OCI-LY7 (cell line): ENCODE data around the gene ACBD3. TPM values are rescaled to one million over a fixed set of nuclear protein-coding genes. Genes with fewer than 3 reads are reported as not detected.

ENCODE experiments used
- BruUV-seq: library from RNA; stranded (reverse); fragments of 400-500 nt; replicated peaks from 2 replicates; lab custom pipeline; 2021; lab: Mats Ljungman, UMichigan
- CTCF ChIA-PET: fragments of 300-600 bp; sonication (Branson Sonifier 250); formaldehyde crosslinking; loops from one replicate; lab custom pipeline; 2022; ENCODE audit warnings: antibody characterized with exemption; ENCODE audit not compliant: unreplicated experiment; lab: Charles Lee
- POLR2A ChIA-PET: fragments of 300-600 bp; sonication (Branson Sonifier 250); formaldehyde crosslinking; loops from one replicate; lab custom pipeline; 2022; ENCODE audit warnings: antibody characterized with exemption; lab: Charles Lee
- DNase-seq: peaks from one replicate; pipeline ENCODE4 v3.0.0-alpha.2; 2015; ENCODE audit warnings: low spot score
- H2AFZ ChIP-seq: fragments of 200-600 bp; sonication (generic), shearing (Covaris generic); 2 replicates; pipeline ENCODE4 v1.6.1; 2014; ENCODE audit warnings: mild to moderate bottlenecking, antibody characterized with exemption, low read length, moderate library complexity
- H3K27ac ChIP-seq: fragments of 200-600 bp; sonication (generic); 2 replicates; pipeline ENCODE4 v1.5.1; 2014; ENCODE audit warnings: mixed run types, low read depth, mild to moderate bottlenecking, moderate library complexity, low read length, inconsistent platforms; ENCODE audit not compliant: poor library complexity, severe bottlenecking
- H3K36me3 ChIP-seq: fragments of 200-600 bp; sonication (generic); 2 replicates; pipeline ENCODE4 v1.6.1; 2014; ENCODE audit warnings: mild to moderate bottlenecking, antibody characterized with exemption, low read length, moderate library complexity, mixed read lengths; ENCODE audit not compliant: insufficient read depth
- H3K4me1 ChIP-seq: fragments of 200-600 bp; sonication (generic); 2 replicates; pipeline ENCODE4 v1.5.1; 2014; ENCODE audit warnings: mild to moderate bottlenecking, low read length; ENCODE audit not compliant: insufficient read depth, poor library complexity, severe bottlenecking
- H3K4me2 ChIP-seq: fragments of 200-600 bp; sonication (generic); 2 replicates; pipeline ENCODE4 v1.6.1; 2014; ENCODE audit warnings: mild to moderate bottlenecking, low read length
- H3K4me3 ChIP-seq: fragments of 200-600 bp; sonication (generic); 2 replicates; pipeline ENCODE4 v1.5.1; 2014; ENCODE audit warnings: mild to moderate bottlenecking, low read depth, low read length; ENCODE audit not compliant: poor library complexity, severe bottlenecking
- H3K79me2 ChIP-seq: fragments of 200-600 bp; sonication (generic); 2 replicates; pipeline ENCODE4 v1.6.1; 2016; ENCODE audit warnings: low read depth, mild to moderate bottlenecking, low read length, moderate library complexity, mixed read lengths; ENCODE audit not compliant: insufficient read depth
- H3K9me2 ChIP-seq: fragments of 200-600 bp; sonication (generic); 2 replicates; pipeline ENCODE4 v1.6.1; 2016; ENCODE audit warnings: mild to moderate bottlenecking, low read length, mixed read lengths; ENCODE audit not compliant: insufficient read depth
- H3K9me3 ChIP-seq: fragments of 200-600 bp; sonication (generic); 2 replicates; pipeline ENCODE4 v1.6.1; 2014; ENCODE audit warnings: mild to moderate bottlenecking, mixed run types, low read length, mixed read lengths
- H4K20me1 ChIP-seq: fragments of 200-600 bp; sonication (generic); 2 replicates; pipeline ENCODE4 v1.6.1; 2014; ENCODE audit warnings: mild to moderate bottlenecking, antibody characterized with exemption, low read length, moderate library complexity, mixed read lengths; ENCODE audit not compliant: insufficient read depth
- CTCF ChIP-seq: fragments of 200-600 bp; sonication (generic); conservative IDR thresholded peaks from 2 replicates; pipeline ENCODE4 v1.5.1; 2014; ENCODE audit warnings: mild to moderate bottlenecking, antibody characterized with exemption, low read length, moderate library complexity, mixed read lengths
- EZH2phosphoT487 ChIP-seq: fragments of 200-600 bp; sonication (generic); IDR thresholded peaks from 2 replicates; pipeline ENCODE4 v1.6.1; 2018; ENCODE audit warnings: low read depth, borderline replicate concordance, mild to moderate bottlenecking, mixed run types, antibody characterized with exemption, low read length, moderate library complexity, mixed read lengths
- intact Hi-C: fragments of 100-400 bp; cut with micrococcal nuclease; formaldehyde crosslinking; loops from one replicate; pipeline ENCODE4 v1.10.0; 2022; ENCODE audit not compliant: unreplicated experiment
- total RNA-seq, 2 experiments: library from RNA; depleted of rRNA in 1 of 2; stranded (reverse); fragments of >200 nt in 1 of 2; shearing (Covaris generic) in 1 of 2; gene quantifications; 2 replicates each; pipeline ENCODE4 v1.2.3, GENCODE V29; 2014 to 2022

ACBD3 gene
- total RNA-seq, 2 experiments from 2014 or later: 30.3 to 51.7 TPM

DNA sequence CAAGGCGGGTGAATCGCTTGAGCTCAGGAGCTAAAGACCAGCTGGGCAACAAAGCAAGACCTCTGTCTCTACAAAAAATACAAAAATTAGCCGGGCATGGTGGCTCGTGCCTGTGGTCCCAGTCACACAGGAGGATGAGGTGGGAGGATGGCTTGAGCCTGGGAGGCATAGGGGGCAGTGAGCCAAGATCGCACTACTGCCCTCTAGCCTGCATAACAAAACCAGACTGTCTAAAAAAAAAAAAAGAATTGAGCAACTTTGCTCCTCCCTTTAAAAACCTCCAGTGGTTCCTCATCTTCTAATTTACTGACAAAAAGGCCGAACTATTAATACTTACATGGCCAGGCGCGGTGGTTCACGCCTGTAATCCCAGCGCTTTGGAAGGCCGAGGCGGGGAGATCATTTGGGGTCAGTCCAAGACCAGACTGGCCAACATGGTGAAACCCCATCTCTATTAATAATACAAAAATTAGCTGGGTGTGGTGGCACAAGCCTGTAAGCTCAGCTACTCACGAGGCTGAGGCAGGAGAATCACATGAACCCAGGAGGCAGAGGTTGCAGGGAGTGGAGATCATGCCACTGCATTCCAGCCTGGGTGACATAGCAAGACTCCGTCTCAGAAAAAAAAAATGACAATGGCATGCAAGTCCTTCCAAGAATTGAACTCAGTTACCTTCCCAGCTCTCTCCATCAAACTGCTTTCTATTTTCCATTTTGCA lies 4.4 kb downstream of the ACBD3 start:
- CTCF ChIA-PET: interaction anchor here (1.0 to 2.1 kb wide), 5 partner anchors 18 to 57 kb away, joined by 3 to 14 read pairs (median 4); no protein-coding TSS in a partner anchor
- Histone ChIP-seq H3K9me2 (no peaks in the 10 kb centered on the region), H3K27ac (peak overlapping the region; percentile 52), H3K4me2 (peak overlapping the region; percentile 71), H3K79me2 (peaks cover 100% of the 10 kb centered on the region), H3K4me1 (peaks cover 43% of the 10 kb centered on the region), H3K36me3 (peaks cover 71% of the 10 kb centered on the region), H2AFZ (no peak overlapping the region), H3K4me3 (peak overlapping the region; percentile 37), H3K9me3 (0 out of 2 replicates have a peak, but pooled peaks cover 4% of the 10 kb centered on the region), H4K20me1 (peaks cover 30% of the 10 kb centered on the region)
- DNase-seq: peak; percentile 62
- no peak for TF ChIP-seq EZH2phosphoT487
- peak; percentile 79 for TF ChIP-seq CTCF
- BruUV-seq: no TSS peak
- POLR2A ChIA-PET: interaction anchor here (0.8 to 4.1 kb wide), 12 partner anchors 16 to 151 kb away, joined by 3 to 25 read pairs (median 4); no protein-coding TSS in a partner anchor
- intact Hi-C loops: loop anchor here (1.0 to 2.0 kb wide), 2 partner anchors 23 to 57 kb away; no protein-coding TSS in a partner anchor

GRCh38 chr1:226176870-226177269 lies 9.7 kb downstream of the ACBD3 start:
- Histone ChIP-seq H2AFZ (no peak overlapping the region), H3K4me2 (no peak overlapping the region), H3K36me3 (peaks cover 70% of the 10 kb centered on the region), H3K4me1 (peaks cover 9% of the 10 kb centered on the region), H3K9me3 (0 out of 2 replicates have a peak, but pooled peaks cover 4% of the 10 kb centered on the region), H3K9me2 (no peaks in the 10 kb centered on the region), H3K79me2 (peaks cover 100% of the 10 kb centered on the region), H3K27ac (no peak overlapping the region), H3K4me3 (no peak overlapping the region), H4K20me1 (peaks cover 11% of the 10 kb centered on the region; the same call in 1 of the 2 replicates)
- POLR2A ChIA-PET: interaction anchor here (0.6 to 1.2 kb wide), 2 partner anchors 88 to 229 kb away, joined by 3 read pairs; no protein-coding TSS in a partner anchor
- intact Hi-C loops: no loop called here
- TF ChIP-seq EZH2phosphoT487 (no peak), CTCF (no peak)
- no TSS peak for BruUV-seq
- no peak for DNase-seq
- CTCF ChIA-PET: interaction anchor here (0.6 kb wide), 1 partner anchor 1407 kb away, joined by 4 read pairs; no protein-coding TSS in a partner anchor
